Natural killer cell treated with Interleukin-12 subunit alpha and Interleukin-12 subunit beta and Interleukin-15 and Interleukin-18, amount 100 ng/mL, for 72 hours (primary cell): Measurements from ENCODE around the gene MRPL1. TPM values are rescaled to one million over a fixed set of nuclear protein-coding genes. Genes with fewer than 3 reads are reported as not detected.

ENCODE experiments used
- ATAC-seq, 2 donors: fragments of 150-1000 bp; cut with Tn5 transposase in 1 of 2; sonication (Bioruptor Pico), chemical (Tn5 transposase) in 1 of 2; 2 replicates each; pipeline ENCODE4 v1.10.0; 2021
- DNase-seq: peaks from one replicate; pipeline ENCODE4 v3.0.0; 2022; ENCODE audit warnings: low spot score
- H3K27ac Mint-ChIP-seq, 2 donors: 1 replicate in 1 of 2; 2 replicates in 1 of 2; pipeline ENCODE4 v1.8.0; 2022; ENCODE audit warnings: mixed read lengths in 2 of 2, mild to moderate bottlenecking in 1 of 2, moderate library complexity in 1 of 2
- H3K27me3 Mint-ChIP-seq, 2 donors: 1 replicate in 1 of 2; 2 replicates in 1 of 2; pipeline ENCODE4 v1.8.0; 2022; ENCODE audit warnings: mixed read lengths in 2 of 2
- H3K36me3 Mint-ChIP-seq: one replicate; pipeline ENCODE4 v1.8.0; 2022; ENCODE audit warnings: mixed read lengths
- H3K4me1 Mint-ChIP-seq, 2 donors: 1 replicate in 1 of 2; 2 replicates in 1 of 2; pipeline ENCODE4 v1.8.0; 2022; ENCODE audit warnings: low read depth in 2 of 2, mixed read lengths in 2 of 2, mild to moderate bottlenecking in 1 of 2
- H3K4me3 Mint-ChIP-seq: one replicate; pipeline ENCODE4 v1.8.0; 2022; ENCODE audit warnings: mixed read lengths
- H3K9me3 Mint-ChIP-seq: 2 replicates; pipeline ENCODE4 v1.8.0; 2022; ENCODE audit warnings: mixed read lengths
- total RNA-seq, 2 donors: library from RNA; stranded (reverse); gene quantifications; one replicate each; pipeline ENCODE4 v1.2.3, GENCODE V29; 2022

Gene MRPL1
- 10 to 100 TPM; 39.6 to 53.1 TPM for total RNA-seq

DNA sequence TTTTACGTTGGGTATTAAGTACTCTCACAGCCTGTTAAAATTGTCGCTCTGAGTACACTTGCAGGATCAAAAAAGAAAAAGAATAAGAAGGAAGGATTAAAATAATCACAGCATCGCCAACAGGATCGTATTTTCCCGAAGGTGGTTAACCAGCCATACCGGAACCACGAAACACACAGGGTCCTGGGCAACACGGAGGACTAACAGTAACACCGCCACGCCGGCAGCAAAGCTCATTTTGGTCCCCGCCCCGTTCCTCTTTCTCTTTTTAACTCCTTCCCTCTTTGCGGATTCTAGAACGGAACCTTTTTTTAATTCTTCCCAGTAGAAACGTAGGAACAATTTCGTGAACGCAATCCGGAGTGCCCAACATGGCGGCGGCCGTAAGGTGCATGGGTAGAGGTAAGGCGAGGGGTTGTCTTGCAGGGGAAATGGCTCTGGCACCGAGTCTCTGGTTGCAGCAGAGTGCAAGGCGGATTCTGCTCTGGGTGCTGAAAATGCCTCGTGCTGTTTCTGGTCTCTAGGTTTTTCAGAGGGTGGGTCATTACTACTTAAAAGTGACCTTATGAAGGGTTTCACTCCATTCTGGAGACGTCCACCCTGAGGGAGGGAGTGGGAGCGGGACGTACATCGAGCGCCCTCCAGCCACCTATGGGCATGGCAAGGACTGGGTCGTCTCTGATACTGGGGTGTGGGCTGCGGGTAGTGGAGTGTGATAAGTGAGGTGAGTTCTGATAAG lies at the start of gene MRPL1:
Gene MRPL1, plus strand, starts transcription at position 353 of the 739 bp plus-strand sequence. Its CDS starts 19 bp downstream, at position 372.
- ATAC-seq: peak; percentile 93 to 95
- Mint-ChIP-seq H3K4me1 (peaks cover 37 to 65% of the 10 kb centered on the region in 2 donors), H3K36me3 (peaks cover 20% of the 10 kb centered on the region), H3K27me3 (no peaks in the 10 kb centered on the region), H3K27ac (peak within 1 kb of the TSS; percentile 99 to 100), H3K9me3 (no peaks in the 10 kb centered on the region), H3K4me3 (peak within 1 kb of the TSS; percentile 99)
- DNase-seq: peak; percentile 91

DNA sequence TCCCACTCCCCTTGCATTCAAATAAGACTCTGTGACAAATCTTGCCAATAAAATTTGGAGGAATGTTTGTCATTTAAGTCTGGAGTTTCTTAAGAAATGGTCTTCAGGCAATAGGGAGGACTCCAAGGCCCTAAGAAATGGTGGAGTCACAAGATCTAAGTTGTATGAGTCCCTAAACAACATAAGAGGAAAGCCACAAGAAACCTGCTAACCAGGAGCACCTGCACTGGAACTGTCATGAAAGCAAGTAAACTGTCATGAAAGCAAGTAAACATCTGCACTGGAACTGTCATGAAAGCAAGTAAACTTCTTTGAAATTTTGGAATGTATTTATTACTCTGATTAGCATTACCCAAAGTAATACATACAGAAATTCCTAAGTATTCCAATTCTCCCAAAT lies 47.0 kb upstream of the MRPL1 start:
- no peak for ATAC-seq
- no peak for DNase-seq
- no peaks in the 10 kb centered on the region for H3K9me3 Mint-ChIP-seq
- peak overlapping the region; percentile 62 for H3K4me3 Mint-ChIP-seq
- H3K27ac Mint-ChIP-seq: peak overlapping the region; percentile 72 to 74
- H3K4me1 Mint-ChIP-seq: peaks cover 51 to 60% of the 10 kb centered on the region in 2 donors
- H3K27me3 Mint-ChIP-seq: no peaks in the 10 kb centered on the region
- peaks cover 10% of the 10 kb centered on the region for H3K36me3 Mint-ChIP-seq

DNA sequence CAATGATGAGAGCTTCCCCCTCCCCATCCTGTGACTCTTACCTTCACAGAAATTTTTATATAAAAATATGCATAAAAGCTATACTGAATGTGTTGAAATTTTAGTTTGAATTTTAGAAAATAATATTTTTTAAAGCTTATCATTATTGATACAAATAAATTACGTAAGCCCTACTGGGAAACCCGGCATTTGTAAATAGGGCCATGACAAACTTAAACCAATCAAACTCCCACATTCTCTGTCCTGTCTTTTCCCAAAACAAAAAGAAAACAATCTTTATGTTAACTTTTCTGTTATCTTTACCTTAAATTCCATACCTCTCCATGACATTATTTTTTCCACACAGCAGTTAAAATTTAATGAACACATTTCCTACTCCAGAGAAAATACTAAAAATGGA lies 46.1 kb upstream of the MRPL1 start:
- Mint-ChIP-seq H3K4me1 (peaks cover 51 to 60% of the 10 kb centered on the region in 2 donors), H3K27ac (peak overlapping the region; percentile 84 to 94), H3K4me3 (peak overlapping the region; percentile 38), H3K27me3 (no peaks in the 10 kb centered on the region), H3K36me3 (peaks cover 10% of the 10 kb centered on the region), H3K9me3 (no peaks in the 10 kb centered on the region)
- DNase-seq (no peak), ATAC-seq (no peak)

DNA sequence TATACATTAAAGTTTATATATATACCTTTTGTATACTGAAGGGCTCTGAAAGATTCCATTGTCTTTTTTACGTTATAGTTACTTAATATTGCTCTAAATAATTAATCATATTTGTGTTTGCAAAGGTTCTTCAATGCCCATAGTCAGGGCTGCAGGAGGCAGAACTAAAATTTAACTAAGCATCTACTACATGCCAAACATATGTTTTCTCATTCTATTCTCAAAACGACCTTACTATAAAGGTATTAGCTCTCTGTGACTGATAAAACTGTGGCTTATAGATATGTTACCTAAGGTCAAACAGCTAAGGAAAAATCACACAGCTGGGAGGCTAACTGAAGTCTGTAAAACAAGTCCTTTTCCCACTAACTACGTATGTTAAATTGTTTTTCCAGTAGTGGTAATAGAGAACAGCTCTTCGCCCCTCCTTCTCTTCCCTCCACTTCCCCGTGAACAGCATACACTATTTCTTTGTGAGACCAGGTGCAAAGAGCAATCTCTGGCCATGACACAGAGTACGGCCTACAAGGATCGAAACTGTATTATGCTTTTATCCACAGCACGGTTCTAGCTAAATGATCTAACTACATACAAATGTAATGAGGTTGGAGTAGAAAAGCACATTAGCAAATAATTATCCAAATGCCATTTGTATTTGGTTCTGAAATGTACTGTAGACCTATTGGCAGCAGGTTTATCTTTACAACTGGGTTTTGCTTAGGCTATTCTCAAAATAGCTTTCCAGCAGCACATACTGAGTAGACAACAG lies 45.1 kb upstream of the MRPL1 start:
- ATAC-seq (no peak), DNase-seq (no peak)
- Mint-ChIP-seq H3K4me1 (peaks cover 54 to 62% of the 10 kb centered on the region in 2 donors), H3K27ac (peak overlapping the region; percentile 94 to 99), H3K36me3 (peaks cover 10% of the 10 kb centered on the region), H3K4me3 (peak overlapping the region; percentile 88), H3K27me3 (no peaks in the 10 kb centered on the region), H3K9me3 (no peaks in the 10 kb centered on the region)

DNA sequence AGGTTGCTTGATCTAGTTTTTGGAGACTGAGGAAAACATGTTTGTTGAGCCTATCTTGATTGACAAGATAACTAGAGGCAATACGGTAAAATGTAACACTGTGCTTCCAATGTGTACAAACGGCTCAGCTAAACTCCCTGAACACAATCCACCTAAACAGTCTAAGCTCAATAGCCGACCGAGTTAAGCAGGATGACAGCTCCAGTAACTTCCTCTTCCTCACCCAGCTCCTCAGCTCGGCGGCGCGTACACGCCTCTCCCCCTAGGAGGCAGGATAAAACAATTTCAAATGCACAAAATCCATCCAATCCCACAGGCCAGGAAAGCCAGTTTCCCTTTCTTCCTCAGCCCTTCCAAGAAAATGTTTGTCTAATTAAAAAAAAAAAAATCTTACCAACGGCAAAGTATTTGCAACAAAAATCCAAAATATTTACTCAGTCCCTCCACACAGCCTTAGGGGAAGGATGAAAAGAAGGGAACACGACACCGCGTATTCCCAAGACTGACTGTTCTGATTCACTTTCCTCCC lies 44.5 kb upstream of the MRPL1 start:
- Mint-ChIP-seq H3K4me3 (peak overlapping the region; percentile 88), H3K9me3 (no peaks in the 10 kb centered on the region), H3K27me3 (no peaks in the 10 kb centered on the region), H3K27ac (peak overlapping the region; percentile 94 to 99), H3K36me3 (peaks cover 10% of the 10 kb centered on the region), H3K4me1 (peaks cover 54 to 56% of the 10 kb centered on the region in 2 donors)
- DNase-seq (peak; percentile 72), ATAC-seq (no peak)

DNA sequence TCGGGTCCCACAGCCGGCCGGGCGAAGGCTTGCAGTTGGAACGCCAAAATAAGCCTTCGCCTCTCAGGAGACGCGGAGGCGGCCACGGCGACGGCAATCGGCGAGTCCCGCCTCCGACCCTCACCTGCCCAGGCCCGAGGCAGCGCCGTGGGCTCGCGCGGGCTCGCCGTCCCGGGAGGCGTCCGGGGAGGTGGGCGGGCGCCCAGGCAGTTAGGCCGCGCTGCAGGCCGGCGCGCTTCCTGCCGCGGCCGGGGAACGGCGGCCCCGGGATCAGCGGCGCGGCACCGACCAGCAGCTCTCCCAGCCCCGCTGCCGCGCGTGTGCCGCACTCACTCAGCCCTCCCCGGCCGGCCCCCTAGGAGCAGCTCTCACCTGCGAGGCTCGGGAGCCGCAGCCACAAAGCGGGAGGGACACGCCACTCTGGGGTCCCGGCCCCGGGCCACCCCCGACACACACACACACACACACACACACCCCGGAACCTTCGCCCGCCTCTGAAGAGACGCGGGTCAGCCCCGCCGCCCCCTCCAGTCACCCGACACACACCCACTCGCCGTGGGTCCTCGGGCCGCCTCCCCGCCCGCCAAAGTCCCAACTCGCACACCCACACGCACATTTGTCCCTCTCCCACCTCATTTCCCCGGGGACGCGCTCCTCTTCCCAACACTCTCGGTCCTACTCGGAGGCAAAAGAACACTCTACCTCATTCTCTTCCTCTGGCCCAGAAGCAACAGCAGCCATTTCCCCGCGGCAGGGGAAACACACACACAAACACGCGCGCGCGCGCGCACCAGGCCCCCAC lies 43.8 kb upstream of the MRPL1 start, which contains the start of gene CNOT6L:
Gene CNOT6L, minus strand, starts transcription at position 767 of the 802 bp plus-strand sequence. Its CDS starts 60 bp downstream, at position 707.
- Mint-ChIP-seq H3K27ac (peak within 1 kb of the TSS; percentile 94 to 100), H3K9me3 (no peaks in the 10 kb centered on the region)
- peak; percentile 41 to 50 for ATAC-seq

DNA sequence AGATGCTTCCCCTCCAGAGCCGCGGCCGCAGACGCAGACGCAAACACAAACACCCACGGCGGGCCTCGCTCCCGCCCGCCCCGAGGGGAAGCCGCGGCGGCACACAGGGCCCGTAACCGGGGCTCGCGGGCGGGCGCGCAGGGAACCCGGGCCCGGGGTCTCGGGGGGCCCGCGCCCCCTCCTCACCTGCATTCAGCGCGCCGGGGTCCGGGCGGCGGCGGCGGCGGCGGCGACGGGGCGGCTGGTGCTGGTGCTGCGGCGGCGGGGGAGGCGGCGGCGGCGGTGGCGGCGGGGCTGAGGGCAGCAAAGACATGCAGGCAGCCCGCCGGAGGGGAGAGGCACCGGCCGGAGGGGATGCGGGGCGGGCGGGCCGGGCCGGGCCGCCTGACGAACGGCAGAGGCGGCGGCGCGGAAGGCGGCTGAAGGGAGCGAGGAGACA lies 43.2 kb upstream of the MRPL1 start:
- Mint-ChIP-seq H3K9me3 (no peaks in the 10 kb centered on the region), H3K27ac (peak overlapping the region; percentile 94 to 99), H3K36me3 (peaks cover 10% of the 10 kb centered on the region), H3K4me3 (peak overlapping the region; percentile 99), H3K27me3 (no peaks in the 10 kb centered on the region), H3K4me1 (peaks cover 43 to 44% of the 10 kb centered on the region in 2 donors)
- DNase-seq (peak; percentile 88), ATAC-seq (peak; percentile 42 to 57)

More for the DNA sequence above, 43.8 kb upstream of the MRPL1 start, which contains the start of gene CNOT6L:
- peaks cover 47 to 50% of the 10 kb centered on the region in 2 donors for H3K4me1 Mint-ChIP-seq
- peak; percentile 77 for DNase-seq
- H3K27me3 Mint-ChIP-seq: no peaks in the 10 kb centered on the region
- H3K36me3 Mint-ChIP-seq: peaks cover 10% of the 10 kb centered on the region
- H3K4me3 Mint-ChIP-seq: peak within 1 kb of the TSS; percentile 99

DNA sequence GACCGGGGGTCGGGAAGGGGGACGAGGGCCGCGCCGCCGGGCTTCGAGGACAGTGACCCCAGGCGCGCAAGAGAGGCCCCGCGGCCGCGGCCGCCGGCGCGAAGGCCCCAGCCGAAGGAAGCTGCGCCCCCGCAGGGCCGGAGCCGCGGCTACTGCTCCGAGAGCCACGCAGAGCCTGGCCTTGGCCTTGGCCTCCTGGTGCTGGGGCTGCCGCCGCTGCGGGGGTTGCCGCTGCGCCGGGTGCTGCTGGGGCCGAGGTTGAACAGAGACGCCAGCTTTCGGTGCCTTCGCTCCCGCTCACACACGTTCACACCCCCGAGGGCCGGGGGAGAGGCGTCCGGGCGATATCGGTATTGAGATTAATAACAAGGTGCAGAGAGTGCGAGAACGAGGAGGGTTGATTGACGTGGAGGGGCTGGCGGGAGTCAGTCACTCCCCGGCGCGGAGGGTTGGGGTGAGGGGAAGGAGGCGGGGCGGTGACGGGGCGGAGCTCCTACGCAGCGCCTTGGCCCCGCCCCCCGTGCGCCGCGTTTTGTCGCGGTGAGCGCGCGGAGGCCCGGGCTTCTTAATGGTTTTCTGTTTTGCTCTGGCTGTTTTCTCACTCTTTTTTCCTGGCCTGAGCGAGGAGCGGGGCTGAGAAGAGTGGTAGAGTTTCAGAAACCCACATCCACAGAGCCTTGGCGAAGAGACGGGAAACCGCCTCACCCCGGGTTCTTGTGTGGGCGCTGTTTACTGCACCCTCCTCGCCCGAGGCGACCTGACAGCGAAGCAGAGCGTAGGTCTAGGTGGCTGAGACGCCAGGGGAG lies 42.6 kb upstream of the MRPL1 start:
- Mint-ChIP-seq H3K27ac (peak overlapping the region; percentile 94 to 100), H3K4me3 (peak overlapping the region; percentile 99), H3K9me3 (no peaks in the 10 kb centered on the region), H3K36me3 (peaks cover 10% of the 10 kb centered on the region), H3K4me1 (peaks cover 37 to 43% of the 10 kb centered on the region in 2 donors), H3K27me3 (no peaks in the 10 kb centered on the region)
- DNase-seq (peak; percentile 97), ATAC-seq (peak; percentile 90)

DNA sequence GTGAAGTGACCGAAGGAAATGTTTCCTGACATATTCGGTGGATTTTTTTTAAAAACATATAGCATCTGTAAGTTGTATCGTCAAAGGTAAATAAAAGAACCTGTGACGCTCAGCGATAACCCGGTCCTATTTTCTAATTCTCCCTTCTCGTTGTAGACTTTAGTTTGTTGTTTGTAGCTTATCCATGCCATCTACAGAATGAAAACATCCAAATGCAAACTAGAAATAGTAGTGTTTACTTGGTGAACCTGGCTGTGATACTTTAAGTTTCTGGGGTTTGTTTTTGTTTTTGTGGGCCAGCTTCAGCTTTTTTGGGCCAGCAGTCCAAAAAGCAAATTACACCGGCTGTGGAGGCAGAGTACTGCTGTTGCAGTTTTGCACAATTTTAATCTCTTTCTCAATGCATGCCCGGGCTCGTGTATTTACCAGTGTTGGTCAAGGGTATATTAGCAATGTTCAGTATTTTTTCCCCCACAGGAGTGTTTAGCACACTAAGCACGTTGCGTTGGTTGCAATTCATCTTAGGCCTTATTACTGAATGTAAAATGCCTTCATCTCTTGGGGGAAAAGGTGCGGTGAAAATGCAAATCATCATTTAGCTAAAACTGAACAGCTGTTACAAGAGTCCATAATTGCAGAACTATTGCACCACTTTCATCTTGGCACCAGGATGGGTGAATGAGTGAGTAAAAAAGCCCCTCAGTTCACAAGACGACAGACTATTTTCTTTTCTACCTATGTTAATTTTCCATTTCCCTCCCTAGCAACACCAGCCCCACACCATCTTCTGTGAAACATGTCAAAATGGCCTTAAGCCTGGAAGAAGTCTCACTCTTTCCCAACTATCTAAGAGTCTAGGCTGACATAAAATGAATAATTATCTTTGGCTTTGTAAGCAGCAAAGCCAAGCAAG lies 41.7 kb upstream of the MRPL1 start:
- Mint-ChIP-seq H3K27me3 (no peaks in the 10 kb centered on the region), H3K27ac (peak overlapping the region; percentile 94 to 100), H3K4me3 (peak overlapping the region; percentile 99), H3K4me1 (peaks cover 29 to 38% of the 10 kb centered on the region in 2 donors), H3K36me3 (peaks cover 10% of the 10 kb centered on the region), H3K9me3 (no peaks in the 10 kb centered on the region)
- ATAC-seq (peak; percentile 2 to 52), DNase-seq (peak; percentile 78)

DNA sequence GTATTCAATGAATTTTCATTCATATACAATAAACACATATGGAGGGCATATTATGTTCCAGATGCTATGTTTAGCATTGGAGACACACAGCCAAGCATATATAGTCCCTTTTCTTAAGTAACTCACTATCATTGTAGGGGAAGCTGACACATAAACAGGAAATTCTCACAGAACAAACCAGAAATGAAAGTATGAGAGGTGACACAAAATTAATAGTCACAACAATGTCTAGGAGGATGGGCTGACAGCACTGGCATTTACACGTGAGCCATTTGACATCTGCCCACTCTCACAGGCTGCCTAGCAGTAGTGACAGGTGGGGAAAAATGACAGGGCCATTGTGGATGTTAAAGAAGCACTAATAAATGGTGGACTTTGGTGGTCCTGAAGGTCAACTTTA lies 40.9 kb upstream of the MRPL1 start:
- Mint-ChIP-seq H3K4me1 (peaks cover 28 to 37% of the 10 kb centered on the region in 2 donors), H3K36me3 (peaks cover 10% of the 10 kb centered on the region), H3K4me3 (peak overlapping the region; percentile 99), H3K27ac (peak overlapping the region; percentile 94 to 100), H3K27me3 (no peaks in the 10 kb centered on the region), H3K9me3 (no peaks in the 10 kb centered on the region)
- ATAC-seq: peak; percentile 1 to 14
- peak; percentile 65 for DNase-seq

DNA sequence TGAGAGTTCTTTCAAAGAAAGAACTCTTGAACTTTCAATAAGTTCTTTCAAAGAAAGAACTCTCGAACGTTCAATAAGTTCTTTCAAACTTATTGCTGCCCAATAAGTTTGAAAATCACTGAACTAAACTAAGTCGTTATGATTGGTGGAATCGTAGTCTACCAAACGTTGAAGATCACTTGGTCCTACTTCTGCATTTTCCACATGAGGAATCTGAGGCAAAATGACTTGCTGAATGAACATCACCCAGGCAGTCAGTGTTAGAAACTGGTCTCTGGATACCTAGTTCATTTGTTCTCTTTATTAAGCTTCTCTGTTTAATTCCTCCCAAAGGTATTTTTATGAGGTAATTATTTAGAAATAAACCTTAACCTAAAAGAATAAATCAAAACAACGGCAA lies 36.4 kb upstream of the MRPL1 start:
- peaks cover 36% of the 10 kb centered on the region in 2 donors for H3K4me1 Mint-ChIP-seq
- no peak for ATAC-seq
- H3K4me3 Mint-ChIP-seq: no peak overlapping the region
- H3K9me3 Mint-ChIP-seq: no peaks in the 10 kb centered on the region
- peak overlapping the region in 1 of 2 donors; percentile 9 for H3K27ac Mint-ChIP-seq
- no peaks in the 10 kb centered on the region for H3K27me3 Mint-ChIP-seq
- no peaks in the 10 kb centered on the region for H3K36me3 Mint-ChIP-seq
- no peak for DNase-seq
